Sigmoid colon (tissue), 4 donors: ENCODE results near the gene ABCC6.
"Not testable (repeated sequence)": the region's sequence is repeated elsewhere in the genome, so short reads cannot be mapped to it uniquely, and the experiment has no call there.

Experiments
- EP300 ChIP-seq, 4 donors: sonication (generic); formaldehyde crosslinking; IDR thresholded peaks; one replicate each; pipeline ENCODE4 v1.6.1; 2017; ENCODE audit warnings: antibody characterized with exemption in 4 of 4
- POLR2A ChIP-seq, 2 donors: fragments of 450-650 bp; IDR thresholded peaks; one replicate each; pipeline ENCODE4 v1.6.1; 2016; ENCODE audit warnings: antibody characterized with exemption in 2 of 2, mild to moderate bottlenecking in 2 of 2, moderate library complexity in 2 of 2
- POLR2AphosphoS5 ChIP-seq, 4 donors: sonication (generic); formaldehyde crosslinking; IDR thresholded peaks; one replicate each; pipeline ENCODE4 v1.6.1; 2017; ENCODE audit warnings: antibody characterized with exemption in 4 of 4
- TF ChIP-seq, protein P1 (sequence below), 4 experiments: fragments of 450-650 bp in 3 of 4; fragments of 200-600 bp in 1 of 4; IDR thresholded peaks; one replicate each; pipeline ENCODE4 v1.5.1; 2016 to 2019; ENCODE audit warnings: antibody characterized with exemption in 4 of 4, mild to moderate bottlenecking in 3 of 4, moderate library complexity in 2 of 4

DNA sequence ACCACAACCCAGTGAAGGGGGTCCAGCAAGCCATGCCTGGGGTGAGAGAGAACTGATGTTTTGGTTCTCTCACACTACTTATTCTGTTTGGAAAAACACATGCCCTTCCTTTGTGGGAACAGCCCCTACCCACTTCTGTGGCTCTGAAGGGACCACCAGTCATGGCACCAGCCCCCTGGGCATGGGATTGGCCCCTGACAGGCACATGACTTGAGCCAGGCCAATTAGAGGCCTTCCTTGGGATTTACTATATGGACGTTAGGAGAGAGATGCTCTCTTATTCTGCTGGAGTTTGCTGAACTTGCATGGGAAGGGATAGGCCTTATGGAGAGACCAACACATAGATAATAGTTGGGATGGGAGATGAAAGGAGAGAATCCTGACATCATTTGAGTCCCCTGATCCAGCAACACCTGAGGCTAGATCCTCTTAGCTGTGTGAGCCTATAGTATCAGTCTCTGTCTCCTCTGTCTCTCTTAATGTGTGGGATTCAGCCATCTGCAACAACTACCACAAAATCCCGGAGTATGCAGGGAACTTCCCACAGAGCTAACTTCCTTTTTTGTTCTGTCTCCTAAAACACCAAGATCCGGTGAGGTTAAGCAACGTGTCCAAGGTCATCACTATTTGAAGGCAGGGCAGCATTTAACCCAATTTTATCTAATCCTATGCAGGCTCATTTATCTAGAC, 16.1 kb downstream of the ABCC6 start:
- TF ChIP-seq EP300, POLR2A, POLR2AphosphoS5 (IDR thresholded peaks at IDR 0.05): not testable (repeated sequence)
- TF ChIP-seq, protein P1, sequence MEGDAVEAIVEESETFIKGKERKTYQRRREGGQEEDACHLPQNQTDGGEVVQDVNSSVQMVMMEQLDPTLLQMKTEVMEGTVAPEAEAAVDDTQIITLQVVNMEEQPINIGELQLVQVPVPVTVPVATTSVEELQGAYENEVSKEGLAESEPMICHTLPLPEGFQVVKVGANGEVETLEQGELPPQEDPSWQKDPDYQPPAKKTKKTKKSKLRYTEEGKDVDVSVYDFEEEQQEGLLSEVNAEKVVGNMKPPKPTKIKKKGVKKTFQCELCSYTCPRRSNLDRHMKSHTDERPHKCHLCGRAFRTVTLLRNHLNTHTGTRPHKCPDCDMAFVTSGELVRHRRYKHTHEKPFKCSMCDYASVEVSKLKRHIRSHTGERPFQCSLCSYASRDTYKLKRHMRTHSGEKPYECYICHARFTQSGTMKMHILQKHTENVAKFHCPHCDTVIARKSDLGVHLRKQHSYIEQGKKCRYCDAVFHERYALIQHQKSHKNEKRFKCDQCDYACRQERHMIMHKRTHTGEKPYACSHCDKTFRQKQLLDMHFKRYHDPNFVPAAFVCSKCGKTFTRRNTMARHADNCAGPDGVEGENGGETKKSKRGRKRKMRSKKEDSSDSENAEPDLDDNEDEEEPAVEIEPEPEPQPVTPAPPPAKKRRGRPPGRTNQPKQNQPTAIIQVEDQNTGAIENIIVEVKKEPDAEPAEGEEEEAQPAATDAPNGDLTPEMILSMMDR (IDR thresholded peaks at IDR 0.05), result not testable (repeated sequence)
